GM19463 (cell line): ENCODE measurements around the gene MYLK.

ENCODE experiments used
- ATAC-seq: cut with Tn5 transposase; IDR thresholded peaks from one replicate; pipeline ENCODE4 v1.9.1; 2021; ENCODE audit warnings: mild to moderate bottlenecking, moderate library complexity; ENCODE audit not compliant: unreplicated experiment

The MYLK gene

DNA sequence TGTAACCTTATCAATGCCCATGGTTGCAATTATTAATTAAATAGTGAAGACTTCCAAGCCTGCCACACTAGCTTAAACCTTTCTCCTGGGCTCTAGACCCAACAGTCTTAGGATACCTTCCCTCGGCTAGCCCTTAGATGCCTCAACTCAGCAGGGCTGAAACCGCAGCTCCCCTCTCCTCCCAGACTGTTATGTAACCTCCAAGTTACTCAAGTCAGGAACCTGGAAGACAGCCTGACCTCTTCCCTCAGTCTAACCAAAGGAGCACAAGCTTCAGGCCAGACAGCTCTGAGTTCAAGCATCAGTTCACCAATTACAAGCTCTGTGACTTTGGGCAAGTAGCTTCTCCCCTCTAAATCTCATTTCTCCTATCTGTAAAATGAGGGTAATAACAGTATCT is 228.7 kb downstream of the MYLK start:
- ATAC-seq, result no peak

DNA sequence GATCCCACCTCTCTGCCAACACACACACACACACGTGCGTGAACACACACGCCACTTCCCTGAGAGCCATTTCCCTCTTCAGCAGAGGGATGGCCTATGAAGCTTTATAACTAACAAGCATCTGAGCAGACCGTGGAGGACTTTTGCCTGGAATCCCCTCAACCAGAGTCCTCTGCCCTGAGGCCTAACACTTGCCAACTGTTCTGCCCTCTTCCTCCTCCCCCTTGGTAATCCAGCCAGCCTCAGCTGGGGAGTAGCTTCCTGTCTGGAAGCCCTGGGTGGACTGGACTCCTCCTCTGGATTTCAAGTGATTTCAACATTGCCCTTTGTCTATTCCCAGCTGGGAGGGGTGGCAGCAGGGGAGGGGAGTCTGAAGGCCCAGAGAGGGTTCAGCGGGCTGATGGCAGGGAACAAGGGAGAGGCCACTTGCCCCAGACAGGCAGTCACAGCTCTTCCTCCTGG is 230.9 kb downstream of the MYLK start:
- no peak for ATAC-seq

DNA sequence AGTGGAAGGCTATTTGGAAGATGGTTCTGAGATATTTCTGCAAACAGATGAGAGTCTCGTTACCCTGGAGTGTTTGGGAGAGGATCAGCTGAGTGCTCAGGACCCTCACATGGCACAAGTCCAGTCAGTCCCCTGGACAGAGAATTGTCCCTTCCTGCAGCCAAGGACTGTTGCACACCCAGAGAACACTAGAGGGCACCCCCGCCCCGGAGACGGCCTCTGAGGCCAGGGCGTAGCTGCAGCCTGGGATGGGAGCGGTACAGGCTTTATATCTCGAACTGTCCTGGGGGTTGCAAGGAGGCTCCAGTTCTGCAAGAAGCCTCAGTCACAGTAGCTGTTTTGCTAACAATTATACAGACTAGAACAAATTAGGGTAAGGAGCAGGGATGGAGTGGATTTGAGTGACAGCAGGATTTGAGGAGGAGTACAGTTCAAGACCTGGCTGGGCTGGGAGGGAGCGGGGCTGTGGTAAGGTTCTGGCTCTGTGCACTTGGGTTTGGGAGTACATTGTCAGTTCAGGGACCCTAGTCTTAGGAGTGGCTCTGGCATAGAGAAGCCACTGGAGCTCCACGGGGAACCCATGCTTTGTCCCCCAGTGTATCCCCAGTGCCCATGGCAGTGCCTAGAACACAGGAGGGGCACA is 231.7 kb downstream of the MYLK start:
- peak; percentile 76 for ATAC-seq

DNA sequence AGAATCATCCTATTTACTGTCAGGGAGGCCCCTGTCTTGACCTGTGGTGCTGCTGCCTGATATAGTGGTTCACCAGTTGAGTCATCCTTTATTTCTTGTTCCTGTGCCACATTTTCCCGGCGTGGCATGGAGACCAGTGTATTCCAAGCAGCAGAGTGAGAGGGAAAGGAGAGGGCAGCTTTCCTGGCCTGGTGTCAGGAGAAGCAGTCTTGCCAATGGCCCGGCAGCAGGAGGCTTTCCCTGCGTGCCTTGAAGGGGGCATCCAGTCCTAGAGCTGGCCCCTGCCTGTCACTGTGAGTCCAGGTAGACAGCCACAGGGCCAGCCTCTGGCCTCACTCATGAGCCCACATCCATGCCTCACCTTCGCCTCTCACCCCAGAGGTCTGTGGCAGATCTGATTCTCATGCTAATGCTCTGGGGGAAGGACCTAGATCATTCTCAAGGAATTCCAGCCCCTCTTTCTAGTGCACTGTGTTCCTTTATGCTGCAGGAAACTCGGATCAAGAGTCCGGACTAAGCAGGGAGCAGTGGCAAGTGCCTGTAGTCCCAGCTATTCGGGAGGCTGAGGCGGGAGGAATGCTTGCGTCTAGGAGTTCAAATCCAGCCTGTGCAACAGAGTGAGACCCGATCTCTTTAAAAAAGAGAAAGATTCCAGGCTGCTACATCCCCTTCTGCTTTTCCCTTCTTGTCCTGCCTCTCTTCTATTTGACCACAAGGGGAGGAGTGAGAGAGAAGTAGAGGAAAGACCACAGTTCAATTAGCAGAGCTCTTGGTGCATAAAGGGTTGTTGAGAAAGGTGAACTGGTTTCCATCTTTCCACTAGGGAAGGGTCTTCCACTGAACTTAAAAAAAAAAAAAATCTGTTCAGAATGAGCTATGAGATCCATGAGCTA is 232.4 kb downstream of the MYLK start:
- ATAC-seq, result no peak

DNA sequence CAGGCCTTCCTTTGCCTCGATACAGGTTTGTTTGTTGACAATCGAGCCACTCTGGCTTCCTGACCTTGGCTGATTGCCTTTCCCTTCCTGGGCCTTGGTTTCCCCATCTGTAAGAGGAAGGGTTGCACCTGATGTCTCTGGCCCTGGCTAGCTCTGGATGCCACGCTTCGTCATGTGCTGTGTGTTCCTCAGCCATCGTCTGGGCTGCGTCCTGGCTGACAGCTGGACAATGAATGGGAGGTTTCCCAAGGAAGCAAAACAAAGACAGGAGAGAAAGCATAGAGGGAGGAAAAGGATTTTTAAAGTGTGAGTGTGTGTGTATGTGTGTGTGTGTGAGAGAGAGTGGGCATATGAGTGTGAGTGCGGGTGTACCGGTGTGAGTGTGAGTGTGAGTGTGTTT is 234.0 kb downstream of the MYLK start:
- no peak for ATAC-seq

DNA sequence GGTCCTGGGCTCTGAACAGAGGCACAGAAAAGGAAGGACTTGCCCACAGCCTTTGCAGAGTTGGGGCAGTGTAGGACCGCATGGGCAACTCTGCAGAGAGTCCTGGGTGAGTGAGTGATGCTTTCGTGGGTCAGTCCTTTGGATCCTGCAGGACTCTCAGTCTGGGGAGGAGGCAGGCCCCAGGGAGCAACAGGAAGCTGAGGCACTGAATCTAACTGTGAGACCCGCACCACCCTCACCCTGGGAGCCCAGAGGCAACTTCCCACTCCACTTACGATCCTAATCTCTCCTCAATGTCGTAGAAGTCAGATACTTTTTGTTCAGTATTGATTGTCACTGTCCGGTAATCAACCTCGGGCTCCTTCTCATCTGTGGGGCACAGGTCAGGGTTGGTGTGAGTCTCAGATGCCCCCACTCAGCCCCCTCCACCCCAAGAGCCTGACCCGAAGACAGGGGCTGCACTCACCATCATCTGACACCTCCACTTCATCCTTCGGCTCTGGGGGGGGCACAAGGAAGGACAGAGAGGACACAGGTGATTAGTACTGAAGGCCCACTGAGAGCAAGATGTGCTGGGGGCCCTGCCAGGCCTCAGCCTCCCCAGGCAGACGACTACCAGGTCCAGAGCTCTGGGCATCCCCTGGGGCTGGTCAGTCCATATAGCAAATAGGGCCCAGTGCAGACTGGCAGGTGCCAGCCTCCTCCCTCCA is 235.3 kb downstream of the MYLK start:
- ATAC-seq, result no peak

DNA sequence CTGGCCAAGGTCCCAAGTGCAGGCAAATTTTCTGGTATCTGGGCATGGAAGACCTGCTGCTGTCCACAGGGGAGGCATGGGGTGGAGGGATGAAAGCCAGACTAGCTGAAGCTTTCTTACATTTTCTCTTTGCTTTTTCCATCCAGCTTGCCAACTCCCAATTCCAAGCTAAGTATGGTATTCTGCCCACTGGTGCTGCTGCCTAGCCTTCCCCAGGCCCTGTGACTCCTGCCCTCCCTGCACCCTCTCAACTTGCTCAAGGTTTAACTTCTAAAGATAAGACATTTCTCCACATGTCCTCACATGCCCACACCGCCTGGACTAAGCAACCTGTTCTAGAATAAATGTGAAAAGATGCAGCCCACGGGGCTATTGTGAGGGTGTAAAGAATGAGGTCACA is 239.8 kb downstream of the MYLK start:
- ATAC-seq, result no peak

DNA sequence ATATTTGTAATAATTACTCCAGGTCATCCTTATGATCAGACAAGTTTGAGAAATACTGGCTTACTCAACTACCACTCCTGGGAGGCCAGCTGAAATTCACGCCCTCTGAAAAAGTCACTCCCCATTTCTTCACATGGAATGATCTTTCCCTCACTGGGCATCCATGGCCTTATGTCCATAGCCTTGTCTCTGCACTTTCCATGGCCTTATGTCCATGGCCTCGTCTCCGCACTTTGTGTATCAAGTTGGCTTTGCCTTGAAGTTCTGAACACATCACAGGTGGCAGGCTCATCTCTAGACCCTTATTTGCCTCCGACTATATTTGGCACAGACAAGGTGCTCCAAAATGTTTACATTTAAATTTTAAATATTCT is 241.2 kb downstream of the MYLK start:
- ATAC-seq, result no peak

DNA sequence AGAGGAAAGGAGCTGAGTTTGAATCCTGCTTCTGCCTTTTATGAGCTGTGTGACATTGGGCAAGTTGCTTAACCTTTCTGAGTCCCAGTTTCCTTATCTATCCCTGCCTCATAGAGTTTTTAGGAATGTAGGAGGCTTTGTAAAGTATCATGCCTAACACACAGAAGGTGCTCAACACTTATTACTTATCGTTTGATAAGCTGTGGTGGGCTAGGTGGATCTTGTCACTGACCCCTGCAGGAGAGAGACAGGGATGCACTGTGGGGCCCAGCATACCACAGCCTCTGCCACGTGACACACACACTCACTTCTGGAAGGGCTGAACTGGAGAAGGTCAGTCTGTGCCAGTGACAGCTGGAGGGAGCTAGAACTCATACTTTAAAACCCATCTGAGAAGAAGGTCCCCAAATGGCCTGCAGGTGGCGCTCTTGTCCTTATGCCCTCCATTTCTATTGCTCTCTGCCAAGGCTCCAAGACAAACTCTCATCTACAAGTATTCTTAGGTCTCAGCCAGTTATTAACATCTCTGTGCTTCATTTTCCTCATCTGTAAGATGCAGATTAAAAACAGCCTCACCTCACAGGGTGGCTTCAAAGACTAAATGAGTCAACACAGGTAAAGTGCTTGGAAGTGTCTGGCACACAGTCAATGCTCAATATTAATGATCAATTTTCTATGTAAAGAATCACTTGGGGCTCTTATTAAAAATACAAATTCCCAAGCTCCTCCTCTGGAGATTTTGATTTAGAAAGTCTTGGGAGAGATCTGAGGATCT is 241.8 kb downstream of the MYLK start:
- peak; percentile 88 for ATAC-seq

DNA sequence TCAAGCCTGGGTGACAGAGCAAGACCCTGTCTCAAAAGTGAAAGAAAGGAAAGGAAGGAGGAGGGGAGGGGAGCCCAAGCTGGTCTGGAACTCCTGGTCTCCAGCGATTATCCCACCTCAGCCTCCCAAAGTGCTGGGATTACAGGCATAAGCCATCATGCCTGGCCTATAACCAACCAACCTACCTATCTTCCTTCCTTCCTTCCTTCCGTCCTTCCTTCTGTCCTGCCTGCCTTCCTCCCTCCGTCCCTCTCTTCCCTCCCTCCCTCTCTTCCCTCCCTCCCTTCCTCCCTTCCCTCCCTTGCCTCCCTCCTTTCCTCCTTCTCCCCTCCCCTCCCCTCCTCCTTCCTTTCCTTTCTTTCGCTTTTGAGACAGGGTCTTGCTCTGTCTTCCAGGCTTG is 242.6 kb downstream of the MYLK start:
- ATAC-seq, result no peak

DNA sequence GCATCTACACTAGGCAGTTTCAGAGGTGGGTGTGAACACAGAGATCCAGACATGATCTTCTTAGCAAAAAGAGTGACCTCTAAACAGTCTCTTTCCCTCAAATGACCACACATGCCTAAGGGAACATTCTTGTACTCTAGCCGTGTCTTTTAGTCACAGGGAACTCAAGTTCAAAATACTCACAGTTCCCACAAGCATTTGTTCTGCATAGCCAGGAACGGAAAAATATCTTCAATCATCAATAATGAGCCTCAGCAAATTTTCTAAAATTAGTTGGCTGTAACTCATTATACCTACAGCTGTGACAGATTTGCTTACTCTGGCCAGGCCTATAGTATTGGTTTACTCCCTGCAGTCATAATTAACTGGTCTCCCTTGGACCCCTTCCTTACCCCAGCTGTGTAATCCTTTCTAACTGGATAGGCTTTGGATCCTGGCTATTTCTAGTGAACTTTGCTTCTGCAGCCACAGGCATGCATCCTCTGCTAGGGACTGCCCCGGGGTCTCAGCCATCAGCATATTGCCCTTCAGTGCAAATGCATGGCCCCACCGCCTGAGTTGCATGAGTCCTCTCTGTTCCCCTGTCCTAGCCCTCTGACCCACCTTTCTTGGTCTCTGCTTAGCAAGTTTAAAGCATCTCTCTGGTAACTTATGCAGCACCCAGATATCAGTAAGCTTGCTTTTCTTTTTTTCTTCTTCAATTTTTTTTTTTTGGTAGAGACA is 243.2 kb downstream of the MYLK start:
- no peak for ATAC-seq

DNA sequence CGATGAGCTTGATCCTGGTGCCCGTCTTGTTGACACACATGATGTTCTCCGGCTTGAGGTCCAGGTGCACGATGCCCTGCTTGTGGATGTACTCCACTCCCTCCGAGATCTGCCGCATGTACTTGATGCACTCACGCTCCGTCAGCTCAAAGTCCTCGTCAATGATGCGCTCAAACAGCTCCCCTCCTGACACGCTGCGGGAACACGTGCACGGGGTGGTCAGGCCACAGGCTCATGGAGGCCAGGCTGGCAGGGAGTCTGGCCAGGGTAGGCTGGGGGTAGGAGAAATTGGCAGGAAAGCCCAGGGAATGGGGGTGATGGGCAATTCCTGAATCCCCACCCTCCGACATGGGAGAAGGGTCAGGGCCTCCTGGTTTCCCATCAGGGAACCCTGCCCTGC is 243.8 kb downstream of the MYLK start:
- ATAC-seq, result no peak

DNA sequence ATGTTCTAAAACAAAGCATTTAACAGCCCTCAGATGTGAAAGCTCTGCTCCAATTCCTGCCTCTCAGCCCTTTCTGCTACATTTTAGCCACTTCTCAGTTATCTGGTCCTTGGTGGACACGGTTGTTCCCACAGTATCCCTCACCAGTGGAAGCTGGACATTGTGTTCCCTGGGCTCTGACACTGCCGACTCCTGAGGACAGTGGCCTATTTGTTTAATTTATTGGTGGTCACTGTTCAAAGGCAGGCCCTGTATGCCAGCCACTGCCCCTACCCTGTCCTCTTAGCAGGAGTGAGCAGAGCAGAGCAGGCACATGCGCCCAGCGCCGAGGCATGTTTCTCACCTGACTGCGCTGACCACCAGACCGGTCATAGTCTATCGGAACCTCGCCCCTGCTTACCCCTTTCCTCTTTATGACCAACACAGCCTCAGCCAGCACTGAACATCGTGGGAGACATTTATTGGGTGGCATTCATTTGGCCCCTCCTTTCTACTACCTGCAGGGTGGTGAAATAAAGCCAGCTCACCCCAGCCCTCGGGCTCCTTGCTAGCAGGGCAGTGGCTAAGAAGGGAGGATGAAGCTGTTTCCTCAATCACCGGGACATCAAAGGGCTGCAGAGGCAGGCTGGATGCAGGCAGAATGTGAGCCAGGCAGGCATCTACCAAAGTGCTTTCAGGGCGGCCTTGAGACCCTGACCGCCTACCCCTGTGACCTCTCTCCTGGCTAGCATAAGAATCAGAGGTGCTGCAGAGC is 245.0 kb downstream of the MYLK start:
- ATAC-seq, result no peak

DNA sequence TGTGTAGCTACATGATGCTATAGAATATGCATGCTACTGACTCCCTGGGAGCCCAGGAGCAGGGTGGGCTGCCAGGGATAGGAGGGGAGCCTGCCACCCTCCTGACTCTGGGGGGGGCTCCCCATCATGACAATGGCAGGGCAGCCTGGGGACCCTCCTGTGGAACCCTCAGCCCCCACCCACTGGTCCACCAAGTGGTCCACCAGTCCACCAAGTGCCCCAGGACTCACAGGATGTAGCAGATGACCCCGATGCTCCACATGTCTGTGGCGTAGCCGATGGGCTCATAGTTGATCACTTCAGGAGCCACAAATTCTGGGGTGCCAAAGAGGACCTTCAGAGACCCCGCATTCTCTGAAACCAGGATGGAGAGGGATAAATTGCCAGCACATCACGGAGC is 246.3 kb downstream of the MYLK start:
- ATAC-seq, result no peak

DNA sequence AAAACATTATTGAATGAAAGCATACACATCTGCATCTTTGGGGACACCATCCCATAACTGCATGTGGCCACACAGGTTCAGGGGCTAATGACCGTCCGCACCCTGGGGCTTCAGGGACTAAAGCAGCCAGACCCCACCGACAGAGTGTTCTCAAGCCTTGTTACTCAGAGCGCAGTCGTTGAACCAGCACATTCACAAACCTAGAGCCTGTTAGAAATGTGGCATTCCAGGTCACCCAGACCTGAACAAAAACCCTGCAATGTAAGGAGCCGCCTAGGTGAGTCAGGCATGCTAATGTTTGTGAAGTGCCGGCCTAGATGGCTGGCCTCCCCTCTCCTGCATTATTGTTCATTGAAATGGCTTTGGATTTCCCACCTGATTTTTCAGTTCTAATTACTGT is 247.0 kb downstream of the MYLK start:
- no peak for ATAC-seq

DNA sequence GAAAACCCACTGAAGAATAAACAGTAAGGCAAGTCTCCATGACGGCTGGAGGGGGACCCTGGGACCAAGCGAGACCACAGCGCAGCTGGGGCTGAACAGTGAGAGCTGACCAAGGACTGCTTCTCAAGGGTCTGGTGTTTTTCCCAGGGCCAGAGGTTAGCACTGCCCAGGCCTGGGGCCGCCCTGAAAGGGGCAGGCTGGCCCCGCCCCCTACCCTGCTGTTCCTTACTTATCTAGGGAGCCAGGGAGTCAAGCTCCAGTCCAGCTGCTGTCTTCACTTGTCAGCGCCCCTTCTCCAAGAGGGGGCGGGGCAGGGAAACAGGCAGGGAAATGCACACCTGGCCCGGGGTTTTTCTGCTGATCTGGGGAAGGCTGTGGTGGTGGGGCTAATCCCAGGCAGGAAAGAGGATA is 247.7 kb downstream of the MYLK start:
- no peak for ATAC-seq

DNA sequence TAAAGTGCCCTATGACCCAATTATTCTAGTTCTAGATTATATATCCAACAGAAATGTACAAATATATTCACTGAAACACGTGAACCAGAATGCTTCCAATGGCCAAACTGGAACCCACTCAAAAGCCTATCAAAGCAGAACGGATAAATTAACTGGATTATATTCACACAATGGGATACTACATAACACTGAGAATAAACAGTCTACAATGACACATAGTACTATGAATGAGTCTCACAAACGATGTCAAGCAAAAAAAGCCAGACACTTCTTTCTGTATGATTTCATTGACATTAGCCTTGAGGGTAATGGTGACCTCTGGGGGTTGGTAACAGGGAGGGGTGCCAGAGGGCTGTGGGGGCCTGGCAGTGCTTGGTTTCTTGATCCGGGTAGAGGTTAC is 248.4 kb downstream of the MYLK start:
- ATAC-seq, result no peak

DNA sequence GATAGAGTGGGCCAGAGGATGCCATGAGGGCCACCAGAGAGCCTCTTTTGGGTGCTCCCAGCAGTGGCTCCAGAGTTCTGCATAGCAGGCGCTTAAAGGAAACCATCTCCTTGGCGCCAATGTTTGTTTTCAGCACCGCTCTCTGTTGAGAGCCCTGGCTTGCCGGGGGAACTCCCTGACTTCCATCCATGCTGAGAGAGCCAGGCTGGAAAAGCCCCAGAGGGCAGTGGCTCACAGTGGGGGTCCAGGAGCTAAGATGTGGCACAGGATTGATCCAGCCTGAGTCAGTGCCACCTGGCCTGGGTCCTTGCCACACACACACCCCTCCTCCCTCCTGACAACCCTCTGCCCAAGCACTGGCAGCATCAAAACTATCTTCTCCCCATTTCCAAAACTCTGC is 248.9 kb downstream of the MYLK start:
- no peak for ATAC-seq

DNA sequence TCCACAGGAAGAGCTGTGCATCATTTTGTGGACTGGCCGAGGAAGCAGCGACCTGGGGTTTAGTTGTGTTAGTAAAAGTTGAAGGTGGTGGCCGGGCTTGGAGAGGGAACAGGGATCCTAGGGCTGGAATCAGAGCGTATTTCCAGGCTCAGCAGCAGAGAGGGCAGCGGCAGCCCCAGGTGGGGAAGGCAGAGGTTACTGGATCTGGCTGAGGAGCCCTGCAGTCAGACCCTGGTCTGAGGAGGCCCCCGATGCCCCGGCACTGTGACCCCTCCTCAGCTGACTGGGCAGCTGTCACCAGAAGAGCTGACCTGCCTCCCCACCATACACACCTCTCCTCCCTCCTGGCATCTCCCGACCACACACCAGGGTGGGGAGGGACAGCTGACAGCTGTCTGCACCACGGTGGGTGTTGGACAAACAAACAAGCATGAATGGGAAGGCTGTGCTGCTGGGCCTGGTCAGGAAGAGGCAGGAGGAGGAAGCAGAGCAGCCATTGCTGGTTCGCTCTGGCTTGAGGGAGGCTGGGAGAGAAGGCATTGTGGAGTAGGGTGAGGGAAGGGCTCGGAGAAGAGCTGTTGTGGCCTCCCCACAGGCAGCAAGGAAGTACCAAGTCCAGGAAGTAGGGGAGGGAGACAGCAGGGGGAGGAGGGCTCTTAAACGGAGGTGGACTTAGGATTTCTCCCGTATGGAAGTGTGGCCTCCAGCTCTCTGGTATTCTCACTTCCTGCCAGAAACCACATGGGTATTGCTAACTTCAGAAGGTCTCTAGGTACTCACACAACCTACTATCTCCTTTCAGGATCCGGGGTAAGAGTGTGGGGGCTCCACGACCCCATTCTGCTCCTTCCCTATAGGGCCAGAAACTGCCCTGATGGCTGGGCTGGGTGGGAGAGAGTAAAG is 249.7 kb downstream of the MYLK start:
- ATAC-seq, result no peak
